ENCODE results near the gene TCFL5.
A peak's percentile ranks its signal among the peaks of the same experiment; 100 is the strongest.

DNA sequence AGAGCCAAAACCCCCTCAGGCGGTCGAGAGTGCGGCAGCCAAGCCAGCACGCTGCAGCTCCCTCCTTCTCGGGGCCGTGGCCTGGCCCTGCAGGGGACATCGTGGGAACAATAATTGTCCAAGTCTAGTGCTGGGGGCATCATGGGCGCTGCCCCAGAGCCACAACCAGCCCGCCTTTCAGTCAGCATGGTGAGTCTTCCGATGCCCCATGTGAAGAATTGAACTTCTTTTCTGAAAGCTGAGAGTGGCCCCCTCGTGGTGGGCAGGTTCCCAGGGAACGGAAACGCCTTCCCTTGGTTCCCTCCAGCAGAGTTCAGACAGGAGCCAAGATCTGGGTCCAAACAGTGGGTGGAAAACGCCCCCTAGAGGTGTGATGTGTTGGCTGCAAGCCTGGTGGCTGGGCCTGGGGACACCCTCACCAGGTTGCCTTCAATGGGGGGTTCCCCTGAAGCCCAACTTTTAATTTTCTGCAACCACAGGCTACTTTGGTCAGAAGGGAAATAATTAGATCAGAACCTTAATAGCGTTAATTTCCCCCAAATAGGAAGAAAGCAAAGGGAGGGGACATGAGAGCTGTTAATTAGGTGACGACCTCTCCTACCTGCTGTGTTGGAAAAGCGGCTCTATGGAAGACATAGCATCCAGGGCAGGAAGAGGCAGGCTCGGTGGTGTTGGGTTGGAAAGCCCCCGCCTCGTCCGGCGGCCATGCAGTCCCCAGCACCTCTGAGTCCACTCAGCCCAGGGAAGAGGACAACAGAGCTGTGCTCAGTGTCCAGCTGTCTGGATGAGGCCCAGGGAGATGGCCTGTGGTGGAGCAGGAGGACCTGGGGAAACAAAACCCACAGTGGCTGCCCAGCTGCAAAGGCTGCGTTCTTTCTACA, 70.1 kb downstream of the TCFL5 start:
- TF ChIP-seq POLR2A (IDR thresholded peaks at IDR 0.05), result no peak
- TF ChIP-seq, protein P1, sequence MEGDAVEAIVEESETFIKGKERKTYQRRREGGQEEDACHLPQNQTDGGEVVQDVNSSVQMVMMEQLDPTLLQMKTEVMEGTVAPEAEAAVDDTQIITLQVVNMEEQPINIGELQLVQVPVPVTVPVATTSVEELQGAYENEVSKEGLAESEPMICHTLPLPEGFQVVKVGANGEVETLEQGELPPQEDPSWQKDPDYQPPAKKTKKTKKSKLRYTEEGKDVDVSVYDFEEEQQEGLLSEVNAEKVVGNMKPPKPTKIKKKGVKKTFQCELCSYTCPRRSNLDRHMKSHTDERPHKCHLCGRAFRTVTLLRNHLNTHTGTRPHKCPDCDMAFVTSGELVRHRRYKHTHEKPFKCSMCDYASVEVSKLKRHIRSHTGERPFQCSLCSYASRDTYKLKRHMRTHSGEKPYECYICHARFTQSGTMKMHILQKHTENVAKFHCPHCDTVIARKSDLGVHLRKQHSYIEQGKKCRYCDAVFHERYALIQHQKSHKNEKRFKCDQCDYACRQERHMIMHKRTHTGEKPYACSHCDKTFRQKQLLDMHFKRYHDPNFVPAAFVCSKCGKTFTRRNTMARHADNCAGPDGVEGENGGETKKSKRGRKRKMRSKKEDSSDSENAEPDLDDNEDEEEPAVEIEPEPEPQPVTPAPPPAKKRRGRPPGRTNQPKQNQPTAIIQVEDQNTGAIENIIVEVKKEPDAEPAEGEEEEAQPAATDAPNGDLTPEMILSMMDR (IDR thresholded peaks at IDR 0.05), result peak; percentile 79 to 93 (median 84)
